Activated CD4-positive, alpha-beta T cell treated with anti-CD3 and anti-CD28 coated beads for 24 hours (primary cell): Measurements from ENCODE around the gene CXCL1.

ENCODE experiments used
- DNase-seq, 2 donors: peaks; one replicate each; pipeline ENCODE4 v3.0.0-alpha.2; 2020; ENCODE audit warnings: low read depth in 2 of 2

CXCL1 gene

GRCh38 chr4:73851293-73851692, 17.9 kb upstream of the CXCL1 start:
- no peak for DNase-seq

DNA sequence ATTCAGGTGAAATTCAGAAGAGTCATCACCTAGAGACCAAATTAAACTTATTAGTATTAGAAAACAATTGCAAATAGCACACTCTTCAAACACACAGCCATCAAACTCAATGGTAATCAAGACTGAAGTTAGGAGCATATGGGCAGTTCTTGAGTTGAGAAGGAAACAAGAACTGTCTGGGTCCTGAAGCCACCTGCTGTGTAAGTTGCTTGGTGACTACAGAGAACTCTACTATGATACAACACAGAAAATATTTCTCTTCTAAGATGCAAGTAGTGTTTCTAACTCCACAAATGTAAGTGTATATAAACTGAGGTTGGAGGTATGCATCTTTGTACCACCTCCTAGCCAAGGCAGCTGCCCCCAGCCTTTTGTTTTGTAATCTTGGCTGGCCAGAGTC, 16.4 kb upstream of the CXCL1 start:
- DNase-seq, result no peak

- DNase-seq, result no peak
Observed at GRCh38 chr4:73853246-73853704, 15.9 kb upstream of the CXCL1 start, which contains the start of gene PF4V1. PF4V1 (plus strand) TSS chr4:73853296; CDS start chr4:73853363, 67 bp downstream.

DNA sequence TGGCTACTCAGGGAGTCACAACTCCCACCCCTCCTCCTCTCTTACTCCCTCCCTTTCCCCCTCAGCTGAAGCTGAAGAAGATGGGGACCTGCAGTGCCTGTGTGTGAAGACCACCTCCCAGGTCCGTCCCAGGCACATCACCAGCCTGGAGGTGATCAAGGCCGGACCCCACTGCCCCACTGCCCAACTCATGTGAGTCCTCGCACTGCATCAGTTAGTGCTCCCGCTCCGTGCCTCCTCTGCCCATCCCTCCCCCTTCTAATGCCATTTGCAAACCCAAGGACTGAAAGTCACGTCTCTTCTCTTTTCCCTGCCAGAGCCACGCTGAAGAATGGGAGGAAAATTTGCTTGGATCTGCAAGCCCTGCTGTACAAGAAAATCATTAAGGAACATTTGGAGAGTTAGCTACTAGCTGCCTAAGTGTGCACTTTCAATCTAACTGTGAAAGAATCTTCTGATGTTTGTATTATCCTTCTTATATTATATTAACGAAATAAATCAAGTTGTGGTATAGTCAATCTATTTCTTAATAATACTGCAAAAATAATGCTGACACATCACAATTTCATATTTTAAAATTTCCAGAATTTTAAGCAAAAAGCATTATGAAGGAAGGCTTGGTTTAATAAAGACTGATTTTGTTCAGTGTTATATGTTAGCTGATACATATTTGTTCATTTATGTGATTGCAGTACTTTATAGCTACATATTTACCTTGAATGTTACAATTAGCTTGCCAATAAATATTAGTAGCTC, 15.3 kb upstream of the CXCL1 start:
- DNase-seq, result no peak

DNA sequence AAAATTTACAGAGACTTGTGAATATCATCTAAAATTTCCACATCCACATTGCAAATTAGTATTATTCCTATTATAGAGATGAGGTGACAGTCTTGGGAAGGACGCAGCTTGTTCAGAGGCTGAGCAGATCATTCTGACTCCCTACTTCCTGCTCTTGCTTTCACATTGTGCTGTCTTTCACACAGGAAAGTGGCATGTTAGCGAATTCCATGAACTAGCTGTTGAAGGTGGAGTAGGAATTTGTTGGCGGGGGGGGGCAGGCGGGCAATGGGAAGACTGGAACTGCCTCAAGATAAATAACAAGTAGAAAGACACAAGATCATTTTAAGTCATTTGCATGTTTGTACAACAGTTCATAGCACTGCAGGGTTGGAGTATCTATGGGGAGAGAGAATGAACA, 13.8 kb upstream of the CXCL1 start:
- no peak for DNase-seq

- no peak for DNase-seq
Observed at GRCh38 chr4:73856518-73856917, 12.7 kb upstream of the CXCL1 start.

DNA sequence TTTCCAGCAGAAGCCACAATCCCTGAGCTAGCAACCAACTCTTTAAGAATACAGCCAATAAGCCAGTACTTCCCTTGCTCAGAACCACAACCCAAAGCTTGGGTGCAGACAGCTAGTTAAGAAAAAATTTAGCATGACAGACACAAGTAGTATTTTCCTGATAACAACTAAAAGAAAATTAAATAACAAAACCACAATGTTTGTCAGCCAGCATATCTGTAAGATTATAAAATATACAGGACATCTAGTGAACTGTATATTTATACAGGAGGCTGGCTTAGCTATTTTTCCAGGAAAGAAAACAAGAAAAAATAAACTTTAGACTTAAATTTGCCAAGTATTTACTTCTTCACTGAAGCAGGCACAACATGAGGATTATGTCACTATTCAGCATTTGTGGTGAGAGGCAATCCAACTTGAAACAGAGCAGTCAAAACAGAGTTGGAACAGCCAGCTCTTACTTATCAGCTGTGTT, 9.5 kb upstream of the CXCL1 start:
- no peak for DNase-seq

DNA sequence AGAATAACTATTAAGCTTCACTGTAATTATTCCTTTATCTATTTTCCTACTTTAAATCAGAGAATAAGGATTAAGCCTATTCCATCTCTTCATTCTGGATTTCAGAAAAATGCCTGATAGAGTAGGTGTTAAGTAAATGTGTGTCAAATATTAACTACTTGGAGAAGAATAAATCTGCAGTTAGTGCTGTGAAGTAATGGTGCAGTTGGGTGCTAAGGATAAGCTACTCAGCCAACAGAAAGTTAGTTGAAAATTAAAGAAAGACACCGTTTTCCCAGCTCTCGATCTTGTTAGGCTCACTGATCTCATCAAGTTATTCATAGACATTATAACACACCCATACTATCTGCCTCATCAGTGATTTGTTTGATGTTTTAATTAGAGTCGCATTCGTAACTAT, 9.0 kb upstream of the CXCL1 start:
- DNase-seq, result no peak

GRCh38 chr4:73860917-73861316, 8.3 kb upstream of the CXCL1 start:
- DNase-seq, result no peak

GRCh38 chr4:73862322-73862721, 6.9 kb upstream of the CXCL1 start:
- no peak for DNase-seq

DNA sequence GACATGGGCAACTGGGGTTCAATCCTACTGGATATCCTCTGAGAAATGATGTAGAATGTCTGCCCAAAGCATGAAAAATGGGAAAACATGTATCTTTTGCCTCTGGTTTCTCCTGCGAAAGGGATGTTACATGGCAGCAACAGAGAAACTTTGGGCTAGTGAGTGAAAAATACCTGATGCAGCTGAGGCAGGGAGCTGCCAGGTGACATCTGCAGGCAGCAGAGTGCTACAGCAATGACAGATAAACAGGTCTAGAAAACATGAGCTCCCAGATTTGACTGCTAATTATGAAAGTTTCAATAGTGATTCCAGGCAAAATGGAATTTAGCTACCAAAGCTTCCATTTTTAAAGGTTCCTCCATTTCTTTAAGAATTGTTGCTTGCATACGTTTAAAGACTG, 4.8 kb upstream of the CXCL1 start:
- DNase-seq, result no peak

- no peak for DNase-seq
Observed at GRCh38 chr4:73864961-73865360, 4.2 kb upstream of the CXCL1 start.

- no peak for DNase-seq
Observed at GRCh38 chr4:73865431-73866096, 3.6 kb upstream of the CXCL1 start.

GRCh38 chr4:73866246-73866645, 2.9 kb upstream of the CXCL1 start:
- DNase-seq, result no peak

GRCh38 chr4:73867783-73868182, 1.4 kb upstream of the CXCL1 start:
- no peak for DNase-seq

DNA sequence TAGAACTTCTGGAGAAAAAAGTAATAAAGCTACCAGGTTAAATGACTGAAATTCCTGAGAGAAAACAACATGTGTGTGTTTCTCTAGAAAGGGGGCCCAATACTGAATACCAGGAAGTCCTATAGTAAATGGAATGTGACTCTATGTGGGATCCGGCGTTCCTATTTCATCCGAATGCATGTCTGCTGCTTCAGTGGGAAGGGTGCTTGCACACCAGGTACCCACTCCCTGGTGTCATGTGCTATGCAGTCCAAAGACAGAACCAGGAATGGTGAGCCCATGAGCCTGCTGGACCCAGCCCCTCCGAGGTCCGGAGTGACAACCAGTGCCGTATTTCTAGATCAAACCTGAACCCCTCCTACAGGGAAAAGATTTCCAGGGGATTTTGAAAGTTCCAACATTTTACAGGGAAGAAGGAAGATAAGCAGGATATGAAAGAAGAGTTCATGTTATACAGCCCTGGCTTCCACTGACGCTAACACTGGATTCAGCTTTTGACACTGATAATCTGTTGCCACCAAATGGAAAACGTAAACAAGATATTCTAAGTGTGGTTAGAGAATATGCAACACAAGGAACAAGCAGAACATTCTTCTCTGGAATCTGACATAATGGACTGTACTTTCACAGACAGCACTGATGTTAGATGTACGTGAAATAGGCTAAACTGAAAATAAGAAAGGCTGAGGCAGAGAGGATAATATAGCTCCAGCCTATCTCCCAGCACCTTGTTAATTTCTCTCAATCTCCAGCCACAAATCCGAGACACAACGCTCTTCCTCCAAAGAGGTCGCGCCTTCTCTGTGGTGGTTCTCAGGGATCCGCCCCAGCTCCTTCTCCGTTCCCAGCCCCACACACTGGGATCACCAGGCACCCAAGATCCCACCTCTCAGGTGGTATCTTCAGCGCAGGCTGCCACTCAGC, 725 bp upstream of the CXCL1 start:
- no peak for DNase-seq

DNA sequence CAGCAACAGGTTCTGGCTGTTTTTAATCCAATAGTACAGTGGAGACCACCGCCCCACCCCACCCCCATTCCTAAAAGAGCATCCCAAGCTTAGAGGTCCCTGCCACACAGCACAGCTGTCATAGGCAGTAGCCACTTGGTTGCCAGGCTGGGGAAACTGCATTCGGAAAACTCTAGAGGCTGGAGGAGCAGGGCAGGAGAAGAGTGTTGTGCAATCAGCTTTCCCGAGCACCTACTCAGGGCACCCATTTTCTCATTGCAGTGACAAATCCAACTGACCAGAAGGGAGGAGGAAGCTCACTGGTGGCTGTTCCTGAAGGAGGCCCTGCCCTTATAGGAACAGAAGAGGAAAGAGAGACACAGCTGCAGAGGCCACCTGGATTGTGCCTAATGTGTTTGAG, 1.1 kb downstream of the CXCL1 start:
- DNase-seq, result no peak

DNA sequence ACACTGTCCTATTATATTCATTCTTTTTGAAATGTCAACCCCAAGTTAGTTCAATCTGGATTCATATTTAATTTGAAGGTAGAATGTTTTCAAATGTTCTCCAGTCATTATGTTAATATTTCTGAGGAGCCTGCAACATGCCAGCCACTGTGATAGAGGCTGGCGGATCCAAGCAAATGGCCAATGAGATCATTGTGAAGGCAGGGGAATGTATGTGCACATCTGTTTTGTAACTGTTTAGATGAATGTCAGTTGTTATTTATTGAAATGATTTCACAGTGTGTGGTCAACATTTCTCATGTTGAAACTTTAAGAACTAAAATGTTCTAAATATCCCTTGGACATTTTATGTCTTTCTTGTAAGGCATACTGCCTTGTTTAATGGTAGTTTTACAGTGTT, 1.6 kb downstream of the CXCL1 start:
- no peak for DNase-seq

DNA sequence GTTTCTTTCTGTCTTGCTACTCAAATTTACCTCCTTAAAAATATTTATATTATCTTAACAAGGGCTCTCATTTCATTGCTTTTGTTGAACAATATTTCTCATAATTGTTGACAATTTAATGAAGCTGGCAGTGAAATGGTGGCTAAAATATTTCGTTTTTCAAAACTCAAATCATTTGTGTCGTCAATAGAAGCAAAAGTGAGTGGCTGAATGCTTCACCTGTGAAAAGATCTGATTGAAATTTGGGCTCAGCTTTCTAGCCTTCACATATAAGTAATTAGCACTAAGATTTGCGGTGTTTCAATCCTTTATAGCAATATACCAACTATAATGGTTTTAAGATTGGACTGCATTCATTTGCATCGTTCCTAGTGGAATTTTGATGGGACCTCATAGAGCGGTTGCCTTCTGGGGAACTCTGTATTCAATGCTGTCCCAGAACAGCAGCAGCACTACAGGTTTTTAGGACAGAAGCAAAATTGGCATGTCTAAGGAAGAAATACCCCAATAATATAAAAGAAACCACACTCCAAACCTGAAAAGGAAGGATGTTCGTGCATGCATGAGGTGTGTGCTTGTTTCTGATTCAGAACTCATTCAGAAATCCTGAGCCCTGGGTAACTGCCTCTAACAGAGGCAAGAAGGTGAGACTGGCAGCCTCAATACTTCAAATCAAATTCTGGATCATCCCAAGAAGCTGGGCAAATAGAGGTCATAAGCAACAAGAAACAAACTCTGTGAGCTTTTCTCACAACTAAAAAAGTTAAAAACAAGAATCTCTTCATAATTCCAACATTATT, 2.5 kb downstream of the CXCL1 start:
- DNase-seq, result no peak

DNA sequence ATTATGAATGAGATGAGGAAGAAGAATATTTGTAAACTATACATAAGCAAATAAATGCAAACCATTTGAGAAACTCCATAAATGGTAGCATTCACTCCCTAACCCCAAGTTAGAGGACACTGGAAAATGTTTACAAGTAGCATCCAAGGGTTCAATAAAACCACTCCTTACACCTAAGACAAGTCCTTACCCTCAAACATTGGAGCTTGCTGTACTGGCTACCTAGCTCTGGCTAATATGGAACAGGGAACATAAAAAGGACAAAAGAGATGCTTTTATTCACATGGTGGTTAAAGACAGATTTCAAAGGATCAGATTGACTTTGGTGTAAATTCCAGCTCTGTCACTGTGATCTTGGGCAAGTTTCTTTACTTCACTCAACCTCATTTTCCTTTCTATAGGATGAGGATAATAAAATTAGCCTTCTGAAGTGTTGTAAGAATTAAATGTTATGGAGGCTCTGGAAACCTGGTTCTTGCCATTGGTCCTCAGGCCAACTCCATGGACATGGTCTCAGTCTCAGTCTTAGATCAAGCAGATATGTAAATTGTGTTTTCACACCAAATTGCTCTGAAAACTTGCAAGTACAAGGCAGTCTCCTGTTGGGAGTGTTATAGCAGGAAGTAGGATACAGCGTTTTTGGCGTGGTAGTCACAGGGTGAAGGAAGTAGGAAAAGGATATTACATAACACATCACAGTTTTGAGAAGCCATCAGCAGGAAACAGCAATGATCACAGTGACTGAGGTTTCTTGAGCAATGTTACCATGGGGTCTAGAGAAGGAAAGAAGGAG, 3.3 kb downstream of the CXCL1 start:
- no peak for DNase-seq

- no peak for DNase-seq
Observed at GRCh38 chr4:73874386-73874785, 5.2 kb downstream of the CXCL1 start.
